Measurements from ENCODE around the gene CIRBP.

Gene CIRBP

GRCh38 chr19:1285737-1286360, 16.7 kb downstream of the CIRBP start, which contains the start of gene EFNA2:
Gene EFNA2 (plus strand): TSS chr19:1285873. CDS start chr19:1286169, 296 bp downstream.
- ChIA-PET POLR2A (ENCODE audit: low non-redundant PET) (no interaction called here), CTCF (interaction anchor here (0.6 kb wide), 1 partner anchor 403 kb away, joined by 3 read pairs; no protein-coding TSS in a partner anchor)
- peak within 1 kb of the TSS; percentile 32 for H3K27ac ChIP-seq
- DNase-seq (ENCODE audit: low spot score): no peak
- no peak for TF ChIP-seq CTCF (conservative IDR thresholded peaks at IDR 0.05; ENCODE audit: low read depth)

- ChIA-PET POLR2A (ENCODE audit: low non-redundant PET) (no interaction called here), CTCF (interaction anchor here (0.5 to 0.6 kb wide), 2 partner anchors 28 to 404 kb away, joined by 3 to 6 read pairs; no protein-coding TSS in a partner anchor)
- no peak for DNase-seq (ENCODE audit: low spot score)
- no peak for TF ChIP-seq CTCF (conservative IDR thresholded peaks at IDR 0.05; ENCODE audit: low read depth)
- no peak overlapping the region for H3K27ac ChIP-seq
These were observed 17.6 kb downstream of the CIRBP start for GRCh38 chr19:1286487-1287353.

- H3K27ac ChIP-seq: no peak overlapping the region
- no peak for TF ChIP-seq CTCF (conservative IDR thresholded peaks at IDR 0.05; ENCODE audit: low read depth)
- CTCF ChIA-PET: interaction anchor here (0.5 to 0.7 kb wide), 2 partner anchors 27 to 223 kb away, joined by 5 to 6 read pairs; no protein-coding TSS in a partner anchor
- POLR2A ChIA-PET (ENCODE audit: low non-redundant PET): no interaction called here
- DNase-seq (ENCODE audit: low spot score): no peak
These were observed 18.5 kb downstream of the CIRBP start for GRCh38 chr19:1287354-1288225.

- ChIA-PET POLR2A (ENCODE audit: low non-redundant PET) (no interaction called here), CTCF (interaction anchor here (0.7 kb wide), 1 partner anchor 223 kb away, joined by 5 read pairs; no protein-coding TSS in a partner anchor)
- no peak for DNase-seq (ENCODE audit: low spot score)
- no peak for TF ChIP-seq CTCF (conservative IDR thresholded peaks at IDR 0.05; ENCODE audit: low read depth)
- H3K27ac ChIP-seq: no peak overlapping the region
These were observed 19.1 kb downstream of the CIRBP start for GRCh38 chr19:1288226-1288612.

GRCh38 chr19:1288833-1289685, 19.9 kb downstream of the CIRBP start:
- no peak for TF ChIP-seq CTCF (conservative IDR thresholded peaks at IDR 0.05; ENCODE audit: low read depth)
- no peak for DNase-seq (ENCODE audit: low spot score)
- POLR2A ChIA-PET (ENCODE audit: low non-redundant PET): no interaction called here
- H3K27ac ChIP-seq: no peak overlapping the region
- CTCF ChIA-PET: no interaction called here

All from RWPE1 (cell line).